ENCODE data around the gene ZBTB42. TPM values are rescaled to one million over a fixed set of nuclear protein-coding genes. Genes with fewer than 3 reads are reported as not detected.

The ZBTB42 gene
- total and polyA plus RNA-seq, 2 donors (not counting 3 experiments of a cell fraction or from before 2014, with no cell fraction given) = 3.1 to 3.8 TPM

DNA sequence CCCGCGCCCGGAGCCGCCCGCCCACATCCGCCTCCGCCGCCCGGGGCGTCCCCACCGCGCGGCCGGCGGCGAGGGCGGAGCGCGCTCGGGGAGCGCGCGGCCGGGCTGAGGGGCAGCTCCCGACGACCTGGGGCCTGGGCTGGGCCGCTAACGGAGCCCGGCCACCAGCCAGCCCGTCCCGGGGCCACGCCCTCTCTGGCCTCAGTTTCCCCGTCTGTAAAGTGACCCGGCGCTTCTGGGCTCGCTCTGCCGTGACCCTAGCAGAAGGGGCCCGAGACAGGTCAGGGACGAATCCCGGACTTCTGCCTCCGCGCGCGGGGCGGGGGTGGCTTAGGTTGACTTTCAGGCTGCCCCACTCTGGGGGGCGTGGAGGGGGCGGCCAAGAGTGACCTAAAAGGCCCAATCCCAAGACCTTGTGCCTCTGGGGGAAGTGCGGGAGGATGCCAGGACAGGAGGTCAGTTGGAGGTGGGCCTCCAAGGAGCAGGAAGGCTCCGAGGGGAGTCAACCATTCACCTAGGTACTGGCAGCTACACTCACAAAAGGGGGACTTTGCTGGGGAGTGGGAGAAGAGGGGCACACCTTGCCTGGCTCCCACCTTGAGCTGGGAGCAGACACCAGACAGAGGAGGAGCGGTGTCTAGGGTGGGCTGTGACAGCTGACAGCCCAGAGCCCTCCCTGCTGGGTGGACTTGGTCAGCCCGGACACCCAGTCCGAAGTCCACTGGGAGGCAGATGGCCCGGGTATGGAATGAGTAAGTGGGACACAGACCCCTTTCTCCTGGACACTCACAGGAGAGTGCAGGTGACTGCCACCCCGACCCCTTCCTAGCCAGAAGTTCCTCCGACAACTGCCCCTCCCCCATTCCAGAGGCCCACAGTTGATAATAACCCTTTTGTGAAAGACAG lies 4.9 kb upstream of the ZBTB42 start:
- H3K9me3 ChIP-seq (replicated peaks; ENCODE audit: control insufficient read depth, insufficient read depth, low read length) = no peaks in the 10 kb centered on the region
- DNase-seq (ENCODE audit: low read depth, low spot score) (no peak), FAIRE-seq (no peak)
- BruUV-seq (replicated peaks) = no TSS peak
- ChIA-PET POLR2A (no interaction called here), CTCF (interaction anchor here (1.2 kb wide), 1 partner anchor 30 kb away, joined by 3 read pairs; no protein-coding TSS in a partner anchor)
- no peak overlapping the region for H3K27ac ChIP-seq (ENCODE audit: insufficient read depth, low read depth, low read length)
- H3K9ac ChIP-seq (replicated peaks; ENCODE audit: extremely low read depth, insufficient read depth, low read length) = no peak overlapping the region
- H3K9me1 ChIP-seq (replicated peaks; ENCODE audit: control insufficient read depth, extremely low read depth, insufficient read depth, low read length) = no peaks in the 10 kb centered on the region
- peak overlapping the region in 1 of 3 experiments; percentile 38 for H3K4me3 ChIP-seq (replicated peaks in 1 of 3; ENCODE audit: insufficient read depth in 1 of 3, low read depth in 1 of 3, low read length in 3 of 3)
- no peaks in the 10 kb centered on the region for H4K20me1 ChIP-seq (replicated peaks; ENCODE audit: control insufficient read depth, extremely low read depth, insufficient read depth, low read length)
- H3K4me1 ChIP-seq (ENCODE audit: control insufficient read depth, extremely low read depth, insufficient read depth, low read length) = peaks cover 10% of the 10 kb centered on the region
- peaks cover 2 to 9% of the 10 kb centered on the region in 2 experiments for H3K36me3 ChIP-seq (ENCODE audit: control insufficient read depth in 2 of 2, extremely low read depth in 1 of 2, insufficient read depth in 2 of 2, low read length in 2 of 2)
- no peak overlapping the region for H3K4me2 ChIP-seq (ENCODE audit: insufficient read depth, low read length)
- peaks cover 39% of the 10 kb centered on the region for H3K79me2 ChIP-seq (ENCODE audit: control insufficient read depth, insufficient read depth, low read length)
- H3K27me3 ChIP-seq (ENCODE audit: control insufficient read depth in 2 of 2, insufficient read depth in 2 of 2, low read length in 2 of 2) = no peaks in the 10 kb centered on the region
- TF ChIP-seq GATA2 (IDR thresholded peaks at IDR 0.05; ENCODE audit: insufficient read depth, insufficient read length, low read depth, low read length) = no peak
- TF ChIP-seq POLR2AphosphoS5 (IDR thresholded peaks at IDR 0.05; ENCODE audit: insufficient read depth, low read depth, low read length) = peak; percentile 50
- TF ChIP-seq POLR2A (IDR thresholded peaks at IDR 0.05; ENCODE audit: low read depth, low read length) = peak; percentile 45
- TF ChIP-seq, protein P1, sequence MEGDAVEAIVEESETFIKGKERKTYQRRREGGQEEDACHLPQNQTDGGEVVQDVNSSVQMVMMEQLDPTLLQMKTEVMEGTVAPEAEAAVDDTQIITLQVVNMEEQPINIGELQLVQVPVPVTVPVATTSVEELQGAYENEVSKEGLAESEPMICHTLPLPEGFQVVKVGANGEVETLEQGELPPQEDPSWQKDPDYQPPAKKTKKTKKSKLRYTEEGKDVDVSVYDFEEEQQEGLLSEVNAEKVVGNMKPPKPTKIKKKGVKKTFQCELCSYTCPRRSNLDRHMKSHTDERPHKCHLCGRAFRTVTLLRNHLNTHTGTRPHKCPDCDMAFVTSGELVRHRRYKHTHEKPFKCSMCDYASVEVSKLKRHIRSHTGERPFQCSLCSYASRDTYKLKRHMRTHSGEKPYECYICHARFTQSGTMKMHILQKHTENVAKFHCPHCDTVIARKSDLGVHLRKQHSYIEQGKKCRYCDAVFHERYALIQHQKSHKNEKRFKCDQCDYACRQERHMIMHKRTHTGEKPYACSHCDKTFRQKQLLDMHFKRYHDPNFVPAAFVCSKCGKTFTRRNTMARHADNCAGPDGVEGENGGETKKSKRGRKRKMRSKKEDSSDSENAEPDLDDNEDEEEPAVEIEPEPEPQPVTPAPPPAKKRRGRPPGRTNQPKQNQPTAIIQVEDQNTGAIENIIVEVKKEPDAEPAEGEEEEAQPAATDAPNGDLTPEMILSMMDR (IDR thresholded peaks at IDR 0.05; ENCODE audit: extremely low read depth in 1 of 2, insufficient read depth in 1 of 2, low read depth in 1 of 2, low read length in 2 of 2) = no peak
- peak overlapping the region; percentile 60 for H2AFZ ChIP-seq (ENCODE audit: low read depth, low read length)
- intact Hi-C loops (cut with micrococcal nuclease) = loop anchor here (2.0 kb wide), 2 partner anchors 27 to 31 kb away; no protein-coding TSS in a partner anchor
- dilution Hi-C loops (cut with MboI; ENCODE audit: extremely low pct_ligation_motif_present, low sequenced_read_pairs) = no loop called here
